Measurements from ENCODE around the gene TSPAN17. TPM values are rescaled to one million over a fixed set of nuclear protein-coding genes. Genes with fewer than 3 reads are reported as not detected.

TSPAN17 gene
- total RNA-seq, 1 donor from 2014 or later: 49.8 TPM

DNA sequence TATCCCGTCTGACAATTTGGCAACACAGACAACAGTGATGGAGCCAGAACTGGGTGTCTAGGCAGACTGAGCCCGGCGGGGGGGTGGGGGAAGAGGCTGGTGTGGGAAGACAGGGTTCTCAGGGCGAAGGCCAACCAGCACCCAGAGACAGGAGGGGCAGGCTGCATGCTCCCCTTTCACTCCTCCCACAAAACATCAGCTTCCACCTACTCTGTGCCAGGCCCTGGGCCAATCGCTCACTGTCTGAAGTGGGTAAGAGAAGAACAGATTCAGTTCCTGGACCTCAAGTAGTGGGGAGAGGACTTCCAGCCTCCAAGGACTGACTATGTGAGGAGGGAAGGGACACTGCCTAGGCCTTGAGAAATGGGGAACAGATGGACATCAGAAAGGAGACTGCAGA is 19.7 kb upstream of the TSPAN17 start:
- Mint-ChIP-seq H3K36me3 (ENCODE audit: low read depth) (peaks cover 2% of the 10 kb centered on the region), H3K4me3 (ENCODE audit: unreplicated experiment) (no peak overlapping the region), H3K4me1 (ENCODE audit: low read depth) (peaks cover 9% of the 10 kb centered on the region), H3K9me3 (ENCODE audit: low read depth) (no peaks in the 10 kb centered on the region), H3K27me3 (ENCODE audit: low read depth) (peaks cover 63% of the 10 kb centered on the region), H3K27ac (ENCODE audit: unreplicated experiment) (no peak overlapping the region)
- no peak for DNase-seq (ENCODE audit: low spot score)
- TF ChIP-seq, protein P1, sequence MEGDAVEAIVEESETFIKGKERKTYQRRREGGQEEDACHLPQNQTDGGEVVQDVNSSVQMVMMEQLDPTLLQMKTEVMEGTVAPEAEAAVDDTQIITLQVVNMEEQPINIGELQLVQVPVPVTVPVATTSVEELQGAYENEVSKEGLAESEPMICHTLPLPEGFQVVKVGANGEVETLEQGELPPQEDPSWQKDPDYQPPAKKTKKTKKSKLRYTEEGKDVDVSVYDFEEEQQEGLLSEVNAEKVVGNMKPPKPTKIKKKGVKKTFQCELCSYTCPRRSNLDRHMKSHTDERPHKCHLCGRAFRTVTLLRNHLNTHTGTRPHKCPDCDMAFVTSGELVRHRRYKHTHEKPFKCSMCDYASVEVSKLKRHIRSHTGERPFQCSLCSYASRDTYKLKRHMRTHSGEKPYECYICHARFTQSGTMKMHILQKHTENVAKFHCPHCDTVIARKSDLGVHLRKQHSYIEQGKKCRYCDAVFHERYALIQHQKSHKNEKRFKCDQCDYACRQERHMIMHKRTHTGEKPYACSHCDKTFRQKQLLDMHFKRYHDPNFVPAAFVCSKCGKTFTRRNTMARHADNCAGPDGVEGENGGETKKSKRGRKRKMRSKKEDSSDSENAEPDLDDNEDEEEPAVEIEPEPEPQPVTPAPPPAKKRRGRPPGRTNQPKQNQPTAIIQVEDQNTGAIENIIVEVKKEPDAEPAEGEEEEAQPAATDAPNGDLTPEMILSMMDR (IDR thresholded peaks at IDR 0.05): no peak

DNA sequence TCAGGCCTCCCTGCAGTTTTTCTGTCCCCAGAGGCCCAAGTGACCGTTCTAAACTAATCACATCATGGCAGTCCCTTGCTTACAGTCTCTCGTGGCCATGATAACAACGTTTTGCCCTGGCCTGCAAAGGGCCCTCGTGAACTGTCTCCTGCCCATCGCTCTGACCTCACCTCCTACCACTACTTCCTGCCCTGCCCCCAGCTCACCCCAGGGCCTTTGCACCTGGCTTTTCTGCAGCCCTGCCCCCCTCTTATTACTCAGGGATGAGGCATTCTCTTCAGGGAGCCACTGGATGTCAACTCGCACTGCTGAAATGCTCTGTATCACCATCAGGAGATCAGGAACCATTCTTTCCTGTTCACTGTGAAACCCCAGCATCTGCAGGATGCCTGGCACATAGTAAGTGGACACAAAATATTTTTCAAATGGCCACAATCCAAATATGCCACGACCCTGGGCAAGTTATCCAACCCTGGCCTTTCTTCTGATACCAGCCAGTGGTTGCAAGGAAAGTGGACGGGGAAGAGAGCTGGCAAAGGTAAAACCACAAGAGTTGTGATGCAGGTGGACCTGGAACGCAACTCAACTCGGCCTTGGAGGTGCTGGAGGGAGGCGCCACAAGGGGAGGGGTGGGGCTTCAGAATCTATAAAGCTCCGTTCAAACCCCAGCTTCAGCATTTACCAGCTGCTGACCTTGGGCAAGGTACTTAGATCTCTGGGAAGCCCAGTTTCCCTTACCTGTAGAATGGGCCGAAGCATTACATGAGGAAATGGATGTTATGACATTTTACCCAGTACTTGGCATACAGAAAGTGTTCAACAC is 18.7 kb upstream of the TSPAN17 start:
- TF ChIP-seq, protein P1 (IDR thresholded peaks at IDR 0.05): no peak
- no peak for DNase-seq (ENCODE audit: low spot score)
- H3K9me3 Mint-ChIP-seq (ENCODE audit: low read depth): no peaks in the 10 kb centered on the region
- H3K4me3 Mint-ChIP-seq (ENCODE audit: unreplicated experiment): no peak overlapping the region
- H3K27me3 Mint-ChIP-seq (ENCODE audit: low read depth): peaks cover 64% of the 10 kb centered on the region
- peaks cover 2% of the 10 kb centered on the region for H3K36me3 Mint-ChIP-seq (ENCODE audit: low read depth)
- peaks cover 9% of the 10 kb centered on the region for H3K4me1 Mint-ChIP-seq (ENCODE audit: low read depth)
- no peak overlapping the region for H3K27ac Mint-ChIP-seq (ENCODE audit: unreplicated experiment)

DNA sequence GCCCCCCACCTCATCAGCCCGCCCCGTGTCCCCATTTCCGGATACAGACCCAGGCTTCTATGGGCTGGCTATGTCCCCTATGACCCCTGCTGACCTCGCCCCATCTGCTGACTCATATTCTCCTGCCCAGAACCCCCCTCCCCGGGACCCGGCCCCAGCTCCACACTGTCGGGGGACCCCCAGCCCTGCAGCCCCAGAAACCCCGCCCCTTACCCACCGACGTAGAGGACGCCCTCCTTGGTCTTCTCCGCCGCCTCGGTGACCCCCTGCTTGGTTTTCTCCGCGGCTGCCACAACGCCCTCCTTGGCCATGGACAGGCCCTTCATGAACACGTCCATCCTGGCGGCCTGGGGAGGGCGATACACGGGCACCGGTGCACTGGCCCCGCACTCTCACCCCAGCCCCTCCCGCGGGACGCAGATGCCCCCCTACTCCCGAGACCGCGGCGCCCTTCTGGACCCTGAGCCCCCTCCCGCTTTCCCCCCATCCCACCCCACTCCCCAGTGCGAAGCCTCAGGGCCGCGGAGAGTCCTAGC is 17.9 kb upstream of the TSPAN17 start:
- Mint-ChIP-seq H3K4me3 (ENCODE audit: unreplicated experiment) (peak overlapping the region; percentile 51), H3K9me3 (ENCODE audit: low read depth) (no peaks in the 10 kb centered on the region), H3K27me3 (ENCODE audit: low read depth) (peaks cover 63% of the 10 kb centered on the region), H3K27ac (ENCODE audit: unreplicated experiment) (no peak overlapping the region), H3K4me1 (ENCODE audit: low read depth) (peaks cover 9% of the 10 kb centered on the region), H3K36me3 (ENCODE audit: low read depth) (peaks cover 2% of the 10 kb centered on the region)
- TF ChIP-seq, protein P1 (IDR thresholded peaks at IDR 0.05): no peak
- no peak for DNase-seq (ENCODE audit: low spot score)

DNA sequence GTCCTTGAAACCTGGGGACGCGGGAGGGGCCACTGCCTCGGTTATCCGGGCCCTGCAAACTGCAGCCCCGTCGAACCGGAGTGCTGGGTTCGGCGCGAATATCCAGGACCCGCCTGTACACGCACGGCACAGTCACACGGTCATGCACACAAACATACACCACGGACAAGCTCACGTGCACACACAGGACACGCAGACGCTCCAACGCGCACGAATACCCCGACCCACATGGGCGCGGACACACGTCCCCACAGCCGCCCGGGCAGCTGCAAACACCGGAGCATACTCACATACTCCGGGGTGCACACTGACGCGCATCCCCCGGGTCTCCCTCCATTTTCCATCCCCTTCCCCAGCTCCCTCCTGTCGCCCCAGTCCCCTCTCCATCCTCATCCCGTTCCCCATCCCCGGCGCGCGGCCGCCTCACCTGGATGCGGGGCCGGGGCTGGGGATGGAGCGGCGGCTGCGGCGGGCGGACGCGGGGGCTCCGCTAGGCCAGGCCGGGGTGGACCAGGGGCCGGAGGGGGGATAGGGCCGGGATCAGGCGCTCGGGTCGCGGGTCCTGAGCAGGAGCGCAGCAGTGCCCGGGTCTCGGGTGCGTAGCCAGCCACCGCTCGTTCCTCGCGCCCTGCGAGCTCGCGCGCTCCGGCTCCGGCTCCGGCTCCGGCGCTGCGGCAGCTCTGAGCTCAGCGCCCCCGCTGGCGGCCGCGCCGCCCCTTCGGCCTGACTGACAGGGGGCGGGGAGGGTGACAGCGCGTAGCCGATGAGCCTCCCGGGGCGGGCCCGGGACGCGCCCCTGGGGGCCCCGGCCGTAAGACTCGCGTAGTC is 17.2 kb upstream of the TSPAN17 start, which contains the start of the genes EIF4E1B and SNCB:
EIF4E1B (plus strand) TSS at position 823 of the 828 bp plus-strand sequence. CDS start 12,113 bp downstream, outside the sequence.
SNCB (minus strand) TSS at position 682 of the 828 bp plus-strand sequence. CDS start 880 bp downstream, outside the sequence.
- no peak for DNase-seq (ENCODE audit: low spot score)
- Mint-ChIP-seq H3K4me1 (ENCODE audit: low read depth) (peaks cover 9% of the 10 kb centered on the region), H3K9me3 (ENCODE audit: low read depth) (no peaks in the 10 kb centered on the region), H3K27me3 (ENCODE audit: low read depth) (peaks cover 67% of the 10 kb centered on the region), H3K36me3 (ENCODE audit: low read depth) (peaks cover 2% of the 10 kb centered on the region), H3K4me3 (ENCODE audit: unreplicated experiment) (peak within 1 kb of the TSS; percentile 62), H3K27ac (ENCODE audit: unreplicated experiment) (no peak within 1 kb of the TSS)
- TF ChIP-seq, protein P1 (IDR thresholded peaks at IDR 0.05): peak; percentile 49
